Measurements from ENCODE around the gene MATN3. TPM values are rescaled to one million over a fixed set of nuclear protein-coding genes. Genes with fewer than 3 reads are reported as not detected.

Gene MATN3
- total and polyA plus RNA-seq, 4 donors = 0.05 to 0.10 (median 0.08) TPM; not detected in 1

- H3K27me3 ChIP-seq (ENCODE audit: control insufficient read depth in 4 of 4, insufficient read depth in 4 of 4, low read length in 3 of 4) = no peaks in the 10 kb centered on the region
- H3K9ac ChIP-seq (ENCODE audit: low read depth in 1 of 2, low read length in 2 of 2) = no peak overlapping the region
- TF ChIP-seq CTCF (IDR thresholded peaks at IDR 0.05; ENCODE audit: low read depth, low read length, missing input control) = no peak
- no peak for TF ChIP-seq YY1 (IDR thresholded peaks at IDR 0.05)
- TF ChIP-seq REST (IDR thresholded peaks at IDR 0.05) = no peak
- no peak for TF ChIP-seq RXRA (IDR thresholded peaks at IDR 0.05)
- TF ChIP-seq ATF3 (IDR thresholded peaks at IDR 0.05) = no peak
- no peak for TF ChIP-seq FOXA2 (IDR thresholded peaks at IDR 0.05)
- no peak for TF ChIP-seq JUND (IDR thresholded peaks at IDR 0.05)
- no peak for TF ChIP-seq TAF1 (conservative IDR thresholded peaks at IDR 0.05)
- TF ChIP-seq HNF4G (IDR thresholded peaks at IDR 0.05) = no peak
- TF ChIP-seq, protein P1, sequence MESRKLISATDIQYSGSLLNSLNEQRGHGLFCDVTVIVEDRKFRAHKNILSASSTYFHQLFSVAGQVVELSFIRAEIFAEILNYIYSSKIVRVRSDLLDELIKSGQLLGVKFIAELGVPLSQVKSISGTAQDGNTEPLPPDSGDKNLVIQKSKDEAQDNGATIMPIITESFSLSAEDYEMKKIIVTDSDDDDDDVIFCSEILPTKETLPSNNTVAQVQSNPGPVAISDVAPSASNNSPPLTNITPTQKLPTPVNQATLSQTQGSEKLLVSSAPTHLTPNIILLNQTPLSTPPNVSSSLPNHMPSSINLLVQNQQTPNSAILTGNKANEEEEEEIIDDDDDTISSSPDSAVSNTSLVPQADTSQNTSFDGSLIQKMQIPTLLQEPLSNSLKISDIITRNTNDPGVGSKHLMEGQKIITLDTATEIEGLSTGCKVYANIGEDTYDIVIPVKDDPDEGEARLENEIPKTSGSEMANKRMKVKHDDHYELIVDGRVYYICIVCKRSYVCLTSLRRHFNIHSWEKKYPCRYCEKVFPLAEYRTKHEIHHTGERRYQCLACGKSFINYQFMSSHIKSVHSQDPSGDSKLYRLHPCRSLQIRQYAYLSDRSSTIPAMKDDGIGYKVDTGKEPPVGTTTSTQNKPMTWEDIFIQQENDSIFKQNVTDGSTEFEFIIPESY (IDR thresholded peaks at IDR 0.05) = no peak
- no peak for TF ChIP-seq RAD21 (IDR thresholded peaks at IDR 0.05)
- TF ChIP-seq, protein P2, sequence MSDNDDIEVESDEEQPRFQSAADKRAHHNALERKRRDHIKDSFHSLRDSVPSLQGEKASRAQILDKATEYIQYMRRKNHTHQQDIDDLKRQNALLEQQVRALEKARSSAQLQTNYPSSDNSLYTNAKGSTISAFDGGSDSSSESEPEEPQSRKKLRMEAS (IDR thresholded peaks at IDR 0.05) = no peak
- no peak for TF ChIP-seq HNF4A (conservative IDR thresholded peaks at IDR 0.05)
- TF ChIP-seq GABPA (IDR thresholded peaks at IDR 0.05 in 1 of 2, conservative IDR thresholded peaks at IDR 0.05 in 1 of 2) = no peak
- TF ChIP-seq EGR1 (IDR thresholded peaks at IDR 0.05; ENCODE audit: low read depth in 2 of 2) = no peak
- TF ChIP-seq FOXA1 (IDR thresholded peaks at IDR 0.05) = no peak
- TF ChIP-seq NR2F2 (IDR thresholded peaks at IDR 0.05) = no peak
- TF ChIP-seq SP1 (IDR thresholded peaks at IDR 0.05) = no peak
- no peaks in the 10 kb centered on the region for H3K4me1 ChIP-seq (ENCODE audit: control insufficient read depth in 4 of 4, insufficient read depth in 4 of 4, low read length in 3 of 4)
- H3K4me3 ChIP-seq (ENCODE audit: low read depth in 1 of 3, low read length in 3 of 3) = no peak overlapping the region
- WGBS = 87% methylated on average over 3 of the region's 3 CpGs
- H3K27ac ChIP-seq (ENCODE audit: low read depth in 1 of 2, low read length in 2 of 2) = no peak overlapping the region
- H3K36me3 ChIP-seq (ENCODE audit: control insufficient read depth in 4 of 4, insufficient read depth in 3 of 4, low read depth in 1 of 4, low read length in 3 of 4) = peaks cover 1 to 46% (median 38%) of the 10 kb centered on the region in 4 donors
- no peak for DNase-seq (ENCODE audit: low spot score)
- H3K9me3 ChIP-seq (ENCODE audit: control insufficient read depth in 4 of 4, low read length in 3 of 4) = no peaks in the 10 kb centered on the region
Measured at GRCh38 chr2:20027705-20028434, 15.4 kb upstream of the MATN3 start.

Data from liver (tissue), 9 donors.